Endothelial cell of umbilical vein (primary cell): Measurements from ENCODE around the gene NEMF. TPM values are rescaled to one million over a fixed set of nuclear protein-coding genes. Genes with fewer than 3 reads are reported as not detected.

Experiments
- BruUV-seq: library from RNA; stranded (reverse); fragments of 400-500 nt; replicated peaks from 2 replicates; lab custom pipeline; 2021; lab: Mats Ljungman, UMichigan
- CTCF ChIA-PET: fragments of 300-600, 350-600 bp; sonication (Branson Sonifier 250); formaldehyde crosslinking; loops from one replicate; lab custom pipeline; 2021; ENCODE audit warnings: antibody characterized with exemption, inconsistent platforms; lab: Charles Lee
- POLR2A ChIA-PET: fragments of 300-600, 350-600 bp; sonication (Branson Sonifier 250); formaldehyde crosslinking; loops from one replicate; lab custom pipeline; 2021; ENCODE audit warnings: antibody characterized with exemption, inconsistent platforms; lab: Charles Lee
- DNase-seq: peaks from one replicate; pipeline ENCODE4 v3.0.0-alpha.2; 2011; ENCODE audit warnings: low read depth, low spot score
- FAIRE-seq: peaks from 2 replicates; lab custom pipeline; 2011; peaks lifted over from hg19 to GRCh38; lab: Jason Lieb, UNC
- H2AFZ ChIP-seq: 2 replicates; pipeline ENCODE4 v1.6.0; 2012; ENCODE audit warnings: low read depth, low read length, control low read depth, inconsistent platforms
- H3K27ac ChIP-seq: 2 replicates; pipeline ENCODE4 v1.5.1; 2011; ENCODE audit warnings: low read depth, mild to moderate bottlenecking, control low read depth, low read length, moderate library complexity; ENCODE audit not compliant: insufficient read depth
- H3K27me3 ChIP-seq, 2 experiments: 2 replicates each; pipeline versions ENCODE4 v1.6.0 to v1.6.1; 2011; ENCODE audit warnings: low read length in 2 of 2, mixed read lengths in 1 of 2; ENCODE audit not compliant: control insufficient read depth in 2 of 2, insufficient read depth in 2 of 2
- H3K36me3 ChIP-seq, 2 experiments: 2 replicates in 1 of 2; 3 replicates in 1 of 2; pipeline ENCODE4 v1.5.1; 2011; ENCODE audit warnings: low read length in 2 of 2, mild to moderate bottlenecking in 1 of 2, moderate library complexity in 1 of 2; ENCODE audit not compliant: control insufficient read depth in 2 of 2, insufficient read depth in 2 of 2; ENCODE audit errors: extremely low read depth in 1 of 2
- H3K4me1 ChIP-seq: 3 replicates; pipeline ENCODE4 v1.5.1; 2011; ENCODE audit warnings: mild to moderate bottlenecking, low read length; ENCODE audit not compliant: control insufficient read depth, insufficient read depth; ENCODE audit errors: extremely low read depth
- H3K4me2 ChIP-seq: 2 replicates; pipeline ENCODE4 v1.6.1; 2011; ENCODE audit warnings: low read length, control low read depth, mixed read lengths; ENCODE audit not compliant: insufficient read depth
- H3K4me3 ChIP-seq, 3 experiments: fragments of 200-600 bp in 1 of 3; sonication (generic), shearing (Covaris generic) in 1 of 3; replicated peaks in 1 of 3; 2 replicates each; pipeline ENCODE4 v1.5.1; 2011 to 2016; ENCODE audit warnings: control low read depth in 3 of 3, low read length in 3 of 3, mild to moderate bottlenecking in 2 of 3, inconsistent platforms in 1 of 3, low read depth in 1 of 3, moderate library complexity in 1 of 3; ENCODE audit not compliant: insufficient read depth in 1 of 3
- H3K79me2 ChIP-seq: 2 replicates; pipeline ENCODE4 v1.6.0; 2012; ENCODE audit warnings: low read length, inconsistent platforms; ENCODE audit not compliant: control insufficient read depth, insufficient read depth
- H3K9ac ChIP-seq: replicated peaks from 2 replicates; pipeline ENCODE3; 2011; ENCODE audit warnings: low read length, control low read depth; ENCODE audit not compliant: insufficient read depth; ENCODE audit errors: extremely low read depth
- H3K9me1 ChIP-seq: replicated peaks from 3 replicates; pipeline ENCODE4 v1.6.0; 2011; ENCODE audit warnings: mild to moderate bottlenecking, low read length; ENCODE audit not compliant: control insufficient read depth, insufficient read depth; ENCODE audit errors: extremely low read depth
- H3K9me3 ChIP-seq: replicated peaks from 2 replicates; pipeline ENCODE4 v1.5.1; 2012; ENCODE audit warnings: low read length, inconsistent platforms; ENCODE audit not compliant: control insufficient read depth, insufficient read depth
- H4K20me1 ChIP-seq: replicated peaks from 2 replicates; pipeline ENCODE3; 2011; ENCODE audit warnings: mild to moderate bottlenecking, low read length; ENCODE audit not compliant: control insufficient read depth, insufficient read depth; ENCODE audit errors: extremely low read depth
- CTCF ChIP-seq, 2 donors: IDR thresholded peaks; 1 replicate in 1 of 2; 2 replicates in 1 of 2; pipeline ENCODE4 v1.5.1; 2011; ENCODE audit warnings: low read length in 2 of 2, mild to moderate bottlenecking in 2 of 2, moderate library complexity in 2 of 2, control low read depth in 1 of 2, inconsistent platforms in 1 of 2, low read depth in 1 of 2; ENCODE audit not compliant: insufficient read depth in 1 of 2; ENCODE audit errors: extremely low read depth in 1 of 2
- EZH2 ChIP-seq: IDR thresholded peaks from 2 replicates; pipeline ENCODE4 v1.6.1; 2012; ENCODE audit warnings: borderline replicate concordance, low read depth, mild to moderate bottlenecking, moderate library complexity, low read length, inconsistent platforms; ENCODE audit not compliant: severe bottlenecking
- FOS ChIP-seq: IDR thresholded peaks from 2 replicates; pipeline ENCODE4 v1.6.1; 2011; ENCODE audit warnings: mild to moderate bottlenecking, low read length, moderate library complexity, borderline replicate concordance; ENCODE audit not compliant: insufficient read depth
- GATA2 ChIP-seq: IDR thresholded peaks from 2 replicates; pipeline ENCODE4 v1.7.0; 2011; ENCODE audit warnings: low read depth, mild to moderate bottlenecking, moderate library complexity, mixed read lengths, low read length; ENCODE audit not compliant: insufficient read length, insufficient read depth
- JUN ChIP-seq: IDR thresholded peaks from 2 replicates; pipeline ENCODE4 v1.6.1; 2011; ENCODE audit warnings: borderline replicate concordance, low read depth; ENCODE audit not compliant: insufficient read length, insufficient read depth
- MAX ChIP-seq: IDR thresholded peaks from 2 replicates; pipeline ENCODE4 v1.6.1; 2011; ENCODE audit not compliant: insufficient read depth, insufficient read length
- MYC ChIP-seq: IDR thresholded peaks from one replicate; pipeline ENCODE4 v1.6.1; 2011; ENCODE audit warnings: mild to moderate bottlenecking, low read depth, low read length
- POLR2A ChIP-seq: IDR thresholded peaks from 2 replicates; pipeline ENCODE4 v1.6.1; 2012; ENCODE audit warnings: low read depth, mild to moderate bottlenecking, control low read depth, low read length
- POLR2AphosphoS5 ChIP-seq: IDR thresholded peaks from 2 replicates; pipeline ENCODE4 v1.6.1; 2012; ENCODE audit warnings: low read depth, mild to moderate bottlenecking, control low read depth, low read length, moderate library complexity; ENCODE audit not compliant: insufficient read depth
- dilution Hi-C: fragments of 300-500 bp; cut with MboI; formaldehyde crosslinking; loops from one replicate; pipeline ENCODE4 v1.15.0; 2019; ENCODE audit warnings: low sequenced_read_pairs; ENCODE audit not compliant: extremely low pct_ligation_motif_present
- intact Hi-C: fragments of 100-400 bp; cut with micrococcal nuclease; formaldehyde crosslinking; loops from one replicate; pipeline ENCODE4 v1.10.0; 2022
- polyA plus RNA-seq, 4 experiments: library from polyadenylated mRNA; depleted of rRNA in 3 of 4; stranded (reverse) in 3 of 4; unstranded in 1 of 4; fragments of >200 nt; gene quantifications; 2 replicates each; pipeline versions ENCODE4 v1.2.1 to v1.2.3, GENCODE V29; 2011 to 2012; ENCODE audit warnings: missing spikeins in 1 of 4
- total RNA-seq: library from RNA; stranded (reverse); gene quantifications from 2 replicates; pipeline ENCODE4 v1.2.3, GENCODE V29; 2021

NEMF gene
- total and polyA plus RNA-seq, 2 donors (not counting 3 experiments of a cell fraction or from before 2014, with no cell fraction given) = 12.2 to 71.4 TPM

- Histone ChIP-seq H2AFZ (no peak overlapping the region), H3K9me1 (no peaks in the 10 kb centered on the region), H3K9me3 (no peaks in the 10 kb centered on the region), H4K20me1 (no peaks in the 10 kb centered on the region), H3K27ac (no peak overlapping the region), H3K4me3 (no peak overlapping the region), H3K4me1 (no peaks in the 10 kb centered on the region), H3K36me3 (no peaks in the 10 kb centered on the region), H3K27me3 (no peaks in the 10 kb centered on the region), H3K4me2 (no peak overlapping the region), H3K79me2 (no peaks in the 10 kb centered on the region), H3K9ac (no peak overlapping the region)
- no TSS peak for BruUV-seq
- FAIRE-seq (no peak), DNase-seq (no peak)
- TF ChIP-seq FOS (no peak), JUN (no peak), POLR2A (no peak), EZH2 (no peak), POLR2AphosphoS5 (no peak), MYC (no peak), MAX (no peak), CTCF (IDR thresholded peaks at IDR 0.05; ENCODE audit: extremely low read depth in 1 of 2, insufficient read depth in 1 of 2, low read depth in 1 of 2, low read length in 2 of 2) (no peak), GATA2 (no peak)
- dilution Hi-C loops = no loop called here
- intact Hi-C loops = no loop called here
- ChIA-PET POLR2A (no interaction called here), CTCF (interaction anchor here (2.1 kb wide), 1 partner anchor 21 kb away, joined by 7 read pairs; no protein-coding TSS in a partner anchor)
Observed at GRCh38 chr14:49886523-49886922, 33.9 kb upstream of the NEMF start.
